GM19025 (cell line): Measurements from ENCODE around the gene TGDS.
A peak's percentile ranks its signal among the peaks of the same experiment; 100 is the strongest.
"Not testable (repeated sequence)": the region's sequence is repeated elsewhere in the genome, so short reads cannot be mapped to it uniquely, and the experiment has no call there.

Experiments used
- ATAC-seq: cut with Tn5 transposase; IDR thresholded peaks from one replicate; pipeline ENCODE4 v1.9.1; 2021; ENCODE audit warnings: mild to moderate bottlenecking, low read depth, moderate library complexity; ENCODE audit not compliant: unreplicated experiment

The TGDS gene, protein sequence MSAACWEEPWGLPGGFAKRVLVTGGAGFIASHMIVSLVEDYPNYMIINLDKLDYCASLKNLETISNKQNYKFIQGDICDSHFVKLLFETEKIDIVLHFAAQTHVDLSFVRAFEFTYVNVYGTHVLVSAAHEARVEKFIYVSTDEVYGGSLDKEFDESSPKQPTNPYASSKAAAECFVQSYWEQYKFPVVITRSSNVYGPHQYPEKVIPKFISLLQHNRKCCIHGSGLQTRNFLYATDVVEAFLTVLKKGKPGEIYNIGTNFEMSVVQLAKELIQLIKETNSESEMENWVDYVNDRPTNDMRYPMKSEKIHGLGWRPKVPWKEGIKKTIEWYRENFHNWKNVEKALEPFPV

DNA sequence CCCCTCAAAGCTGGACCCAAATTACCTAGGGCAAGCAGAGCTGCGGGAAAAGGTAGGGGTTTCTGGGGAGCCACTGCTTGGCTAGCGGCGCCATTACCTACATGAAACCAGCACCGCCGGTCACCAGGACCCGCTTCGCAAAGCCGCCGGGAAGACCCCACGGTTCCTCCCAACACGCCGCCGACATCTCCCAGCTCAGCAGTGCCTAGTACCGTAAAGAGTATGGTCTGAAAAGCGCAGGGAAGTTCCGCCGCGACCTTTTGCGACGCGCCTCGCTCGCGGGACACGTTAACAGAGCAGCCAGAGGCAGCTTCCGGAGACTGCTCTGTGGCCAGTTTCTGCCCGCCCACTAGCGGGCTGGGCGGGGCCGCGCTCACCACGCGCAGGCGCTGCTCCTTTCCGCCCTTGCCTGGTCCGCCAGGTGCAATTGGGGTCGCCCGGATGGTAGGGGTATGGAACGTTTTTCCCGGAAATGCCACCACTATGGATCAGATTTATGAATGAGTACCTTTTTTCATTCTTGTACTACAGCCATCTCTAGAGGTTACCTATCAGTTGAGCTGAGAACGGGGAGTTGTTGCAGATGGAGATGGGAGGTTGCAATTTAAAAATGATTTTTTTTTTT lies at the start of gene TGDS:
TSS of gene TGDS (minus strand) at position 203 of the 625 bp plus-strand sequence. CDS start at position 187, 16 bp downstream.
- ATAC-seq, result peak; percentile 98

DNA sequence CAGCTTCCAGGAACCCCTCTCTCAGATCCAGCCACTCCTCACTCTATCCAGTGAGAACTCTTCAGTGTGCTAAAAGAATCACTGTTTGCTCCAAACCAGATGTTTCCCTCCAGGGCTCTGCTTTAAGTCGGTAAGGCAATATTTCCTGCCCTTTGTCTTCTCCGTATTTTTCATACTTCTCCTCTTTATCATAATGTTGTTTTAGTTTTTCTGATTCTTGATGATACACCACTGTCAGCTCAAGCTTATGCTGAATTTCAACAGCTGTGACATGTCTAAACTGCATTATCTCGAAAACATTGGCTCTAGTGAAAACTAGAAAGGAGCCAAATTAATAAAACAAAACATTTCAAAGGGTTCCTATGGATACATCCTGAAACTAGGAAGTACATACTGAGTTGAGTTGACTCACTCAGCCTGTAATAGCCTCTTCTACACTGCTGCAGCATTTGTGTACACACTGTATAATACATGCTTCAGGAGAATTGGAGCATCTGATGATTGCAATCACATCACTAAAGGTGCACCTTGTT lies 45.5 kb upstream of the TGDS start:
- ATAC-seq, result no peak

DNA sequence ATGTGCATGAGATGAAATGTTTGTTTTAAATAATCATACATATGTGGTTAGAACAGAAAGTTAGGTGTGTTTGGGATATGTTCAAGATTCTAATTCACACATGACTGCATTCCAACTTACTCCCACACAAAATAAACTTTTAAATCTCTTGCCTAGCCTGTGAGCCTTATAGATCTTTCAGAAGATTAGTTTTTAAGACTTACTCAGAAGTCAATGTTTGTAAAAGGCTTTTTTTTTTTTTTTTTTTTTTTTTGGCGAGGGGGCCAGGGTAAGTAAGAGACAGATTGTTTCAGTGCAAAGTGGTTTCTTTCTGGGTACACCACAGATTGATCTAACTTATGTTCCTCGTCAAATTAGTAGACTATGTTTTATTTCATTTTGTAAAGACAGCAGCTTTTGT lies 44.8 kb upstream of the TGDS start:
- no peak for ATAC-seq

DNA sequence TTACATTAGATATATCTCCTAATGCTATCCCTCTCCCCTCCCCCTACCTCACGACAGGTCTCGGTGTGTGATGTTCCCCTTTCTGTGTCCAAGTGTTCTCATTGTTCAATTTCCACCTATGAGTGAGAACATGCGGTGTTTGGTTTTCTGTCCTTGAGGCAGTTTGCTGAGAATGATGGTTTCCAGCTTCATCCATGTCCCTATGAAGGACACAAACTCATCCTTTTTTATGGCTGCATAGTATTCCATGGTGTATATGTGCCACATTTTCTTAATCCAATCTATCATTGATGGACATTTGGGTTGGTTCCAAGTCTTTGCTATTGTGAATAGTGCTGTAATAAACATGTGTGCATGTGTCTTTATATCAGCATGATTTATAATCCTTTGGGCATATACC lies 41.7 kb upstream of the TGDS start:
- not testable (repeated sequence) for ATAC-seq

DNA sequence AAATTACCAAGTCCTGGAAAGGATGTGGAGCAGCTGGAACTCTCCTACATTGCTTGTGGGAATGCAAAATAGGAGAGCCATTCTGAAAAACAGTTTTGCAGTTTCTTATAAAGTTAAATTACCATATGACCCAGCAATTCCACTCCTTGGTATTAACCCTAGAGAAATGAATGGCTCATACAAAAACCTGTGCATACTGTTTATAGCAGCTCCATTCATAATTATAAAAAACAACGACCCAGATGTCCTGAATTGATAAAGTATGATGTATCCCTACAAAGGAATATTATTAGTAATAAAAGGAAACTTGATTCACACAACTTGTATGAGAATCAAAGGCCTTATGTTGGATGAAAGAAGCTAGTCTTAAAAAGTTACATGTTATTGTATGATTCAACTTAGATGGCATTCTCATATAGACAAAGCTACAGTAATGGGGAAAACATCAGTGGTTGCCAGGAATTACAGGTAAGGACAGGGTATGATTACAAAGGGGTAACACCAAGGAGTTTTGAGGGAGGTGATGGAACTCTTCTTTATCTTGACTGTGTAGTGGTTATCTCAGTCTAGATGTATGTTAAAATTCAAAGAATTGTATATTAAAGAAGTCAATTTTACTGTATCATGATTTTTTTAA lies 41.1 kb upstream of the TGDS start:
- no peak for ATAC-seq

DNA sequence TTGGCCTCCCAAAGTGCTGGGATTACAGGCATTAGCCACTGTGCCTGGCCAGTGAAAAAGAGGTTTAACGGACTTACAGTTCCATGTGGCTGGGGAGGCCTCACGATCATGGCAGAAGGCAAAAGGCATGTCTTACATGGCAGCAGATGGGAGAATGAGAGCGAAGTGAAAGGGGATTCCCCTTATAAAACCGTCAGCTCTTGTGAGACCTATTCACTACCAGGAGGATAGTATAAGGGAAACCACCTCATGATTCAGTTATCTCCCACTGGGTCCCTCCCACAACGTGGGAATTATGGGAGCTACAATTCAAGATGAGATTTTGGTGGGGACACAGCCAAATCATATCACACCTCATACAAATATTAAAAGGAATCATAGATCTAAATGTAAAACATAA lies 40.1 kb upstream of the TGDS start:
- not testable (repeated sequence) for ATAC-seq

DNA sequence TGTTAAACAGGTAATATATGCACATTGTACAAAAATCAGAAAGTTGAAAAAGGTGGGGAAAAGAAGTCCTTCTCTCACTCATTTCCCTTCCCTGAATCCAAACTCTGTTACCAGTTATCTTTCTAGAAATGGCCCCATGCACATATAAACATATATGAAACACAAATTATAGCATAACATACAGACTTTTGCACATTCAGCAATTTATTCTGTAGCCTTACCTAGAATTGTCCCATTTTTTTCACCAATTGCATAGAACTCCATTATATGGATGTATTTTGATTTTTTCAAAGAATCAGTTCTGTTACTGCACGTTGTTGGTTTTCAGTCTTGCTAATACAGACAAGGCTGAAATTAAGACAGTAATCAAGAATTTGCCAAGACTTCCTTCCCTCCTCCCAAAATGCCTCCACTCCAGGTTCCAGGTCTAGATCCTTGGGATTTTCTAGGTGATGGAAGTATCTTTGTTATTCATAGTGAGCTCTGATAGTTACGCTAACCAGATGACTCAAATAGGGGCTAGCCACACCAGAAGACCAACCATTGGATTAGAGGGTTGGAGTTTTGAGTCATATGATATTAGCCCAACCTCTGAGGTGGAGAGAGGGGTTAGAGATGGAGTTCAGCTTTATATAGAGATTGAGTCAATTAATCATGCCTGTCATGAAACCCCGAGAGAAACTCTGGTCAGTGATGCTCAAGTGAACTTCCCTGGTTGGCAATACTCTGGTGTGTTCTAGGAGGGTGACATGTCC lies 36.5 kb upstream of the TGDS start:
- ATAC-seq, result no peak

DNA sequence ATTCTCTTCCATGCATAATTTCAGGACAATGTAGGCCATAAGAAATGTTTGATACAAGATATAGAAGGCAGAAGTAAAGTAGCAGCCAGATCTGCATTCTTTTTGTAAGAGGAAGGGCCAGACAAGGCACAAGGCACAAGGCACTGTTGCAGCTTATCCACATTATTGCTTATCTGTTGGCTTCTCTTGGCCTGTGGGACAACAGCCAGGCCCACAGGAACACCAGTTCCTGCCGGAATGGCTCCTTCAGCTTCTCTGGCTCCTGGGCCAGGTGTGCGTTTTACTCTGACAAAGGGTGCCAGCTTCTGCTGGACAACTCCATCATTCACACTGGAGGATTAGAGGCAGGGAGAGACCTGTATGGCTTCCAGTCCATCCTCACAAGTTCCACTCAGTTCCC lies 34.9 kb upstream of the TGDS start:
- ATAC-seq, result no peak

DNA sequence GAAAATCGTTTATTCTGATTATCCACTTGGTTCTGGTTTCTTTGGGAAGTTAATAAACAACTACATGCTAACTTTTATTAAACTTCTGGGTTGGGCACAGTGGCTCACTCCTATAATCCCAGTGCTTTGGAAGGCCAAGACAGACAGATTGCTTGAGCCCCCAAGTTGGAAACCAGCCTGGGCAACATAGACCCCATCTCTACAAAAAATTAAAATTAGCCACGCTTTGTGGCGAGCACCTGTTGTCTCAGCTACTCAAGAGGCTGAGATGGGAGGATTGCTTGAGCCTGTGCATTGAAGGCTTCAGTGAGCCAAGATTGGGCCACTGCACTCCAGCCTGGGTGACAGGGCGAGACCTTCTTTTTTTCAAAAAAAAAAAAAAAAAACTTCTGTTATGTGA lies 27.4 kb upstream of the TGDS start:
- no peak for ATAC-seq

DNA sequence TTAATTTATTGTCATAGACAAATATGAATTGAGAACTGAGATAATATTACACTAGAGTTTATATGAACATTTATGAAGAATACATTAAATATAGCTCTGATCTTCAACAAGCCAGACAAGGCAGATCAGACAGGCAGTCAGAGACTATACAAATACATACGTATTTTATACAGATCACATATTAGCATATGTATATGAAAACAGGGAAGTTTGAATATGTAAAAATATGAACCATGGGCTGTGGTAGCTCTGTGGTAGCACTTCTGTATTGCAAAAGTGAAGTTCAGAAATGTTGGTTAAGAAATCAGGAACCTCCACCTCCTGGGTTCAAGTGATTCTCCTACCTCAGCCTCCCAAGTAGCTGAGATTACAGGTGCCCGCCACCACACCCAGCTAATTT lies 26.4 kb upstream of the TGDS start:
- ATAC-seq, result no peak

DNA sequence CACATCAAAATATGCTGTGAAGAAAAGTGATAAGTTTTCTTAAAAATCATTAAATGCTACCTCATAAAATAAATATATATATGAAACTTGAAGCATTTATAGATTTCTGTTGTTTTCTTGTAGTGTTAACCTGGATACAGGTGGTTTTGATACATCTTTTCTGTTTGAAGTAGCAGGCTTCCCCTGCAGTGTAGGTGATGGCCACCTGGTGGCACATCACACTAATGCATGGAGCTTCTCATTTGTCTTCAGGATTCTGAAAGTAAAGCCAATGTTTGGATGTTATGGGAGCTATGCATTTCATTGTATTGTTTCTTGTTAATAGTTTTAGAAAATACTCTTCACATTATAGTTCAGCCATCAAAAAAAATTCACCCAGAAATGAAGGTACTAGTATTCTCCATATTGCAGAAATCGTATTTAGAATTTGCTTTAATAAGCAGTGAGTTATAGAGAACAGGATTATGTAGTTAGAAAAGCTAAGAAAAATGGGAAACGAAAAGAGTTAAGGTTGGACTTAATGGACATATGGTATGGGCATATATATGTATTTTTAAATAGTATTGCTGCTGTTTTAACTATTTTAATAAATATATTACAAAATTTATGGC lies 24.4 kb upstream of the TGDS start:
- ATAC-seq, result no peak

DNA sequence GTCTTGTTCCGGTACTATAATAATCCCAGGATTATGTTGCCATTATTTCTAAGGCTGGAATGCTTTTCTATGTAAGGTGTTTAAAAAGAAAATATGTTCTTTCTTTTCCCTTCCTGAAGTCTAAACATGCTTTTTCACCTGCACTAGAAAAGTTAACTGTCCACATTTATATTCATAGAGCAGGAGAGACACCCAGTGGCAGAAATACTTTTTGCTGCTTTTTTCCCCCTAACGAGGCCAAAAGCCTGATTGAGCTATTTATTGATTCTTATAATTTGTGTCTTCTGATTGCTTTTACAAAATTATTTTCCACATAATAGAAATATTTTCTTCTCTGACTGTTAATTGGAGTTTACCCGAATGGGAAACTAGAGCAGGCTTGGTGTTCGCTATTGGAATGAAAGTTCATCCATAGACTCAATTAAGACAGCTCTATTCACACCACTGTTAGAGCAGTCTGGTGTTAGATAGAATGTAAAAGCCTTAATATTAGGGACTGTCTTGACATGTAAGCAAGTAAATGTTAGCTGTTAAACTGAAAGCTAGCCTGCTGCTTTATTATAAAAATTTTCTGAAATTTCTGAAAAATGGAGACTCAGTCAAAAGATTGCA lies 21.5 kb upstream of the TGDS start:
- no peak for ATAC-seq

DNA sequence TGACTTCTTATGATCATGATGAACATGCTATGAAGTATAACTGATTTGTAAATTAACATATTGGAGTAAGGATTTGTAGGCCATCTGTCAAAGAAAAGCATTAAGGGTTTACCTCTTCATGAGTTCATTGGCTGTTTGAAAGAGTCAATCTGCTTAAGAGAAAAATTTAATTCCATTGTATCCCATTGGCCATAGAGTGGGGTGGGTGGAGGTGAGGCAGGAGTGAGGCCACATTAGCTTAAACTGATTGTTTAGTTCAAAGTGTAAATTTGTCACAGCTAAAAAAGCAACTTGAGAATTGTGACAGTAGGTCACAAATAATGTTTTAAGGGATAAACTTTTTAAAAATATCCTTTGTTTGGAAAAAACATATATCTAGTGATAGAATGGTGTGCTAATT lies 17.1 kb upstream of the TGDS start:
- ATAC-seq, result no peak

DNA sequence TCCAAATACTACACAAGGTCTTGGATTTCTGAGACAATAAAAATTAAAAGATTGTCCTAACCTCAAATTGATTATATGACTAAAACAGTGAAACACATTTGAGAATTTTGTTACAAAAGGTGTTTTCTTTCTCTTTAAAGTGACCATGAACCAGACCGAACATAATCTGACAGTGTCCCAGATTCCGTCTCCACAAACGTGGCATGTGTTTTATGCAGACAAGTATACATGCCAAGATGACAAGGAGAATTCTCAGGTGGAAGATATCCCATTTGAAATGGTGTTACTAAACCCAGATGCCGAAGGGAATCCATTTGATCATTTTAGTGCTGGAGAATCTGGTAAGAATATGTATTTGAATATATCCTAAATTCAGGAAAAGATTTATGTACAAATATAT lies 16.1 kb upstream of the TGDS start:
- ATAC-seq, result no peak

DNA sequence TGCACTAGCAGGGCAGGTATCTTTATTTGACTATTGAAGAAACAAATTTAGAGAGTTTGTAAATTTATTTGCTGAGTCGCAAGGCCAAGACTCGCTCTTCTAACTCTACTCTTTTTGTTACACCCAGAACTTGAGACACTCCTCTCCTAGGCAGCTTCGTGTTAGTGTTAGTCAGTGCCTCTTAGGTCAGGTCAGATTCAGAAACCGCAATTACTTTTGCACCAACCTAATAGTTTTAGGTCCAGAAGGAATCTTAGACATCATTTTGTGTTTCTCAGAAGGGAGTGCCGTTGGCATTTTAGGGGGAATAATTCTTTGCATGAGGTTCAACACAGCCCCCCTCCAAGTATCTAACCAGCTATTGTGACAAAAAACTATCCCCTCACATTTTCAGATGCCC lies 14.5 kb upstream of the TGDS start:
- no peak for ATAC-seq

DNA sequence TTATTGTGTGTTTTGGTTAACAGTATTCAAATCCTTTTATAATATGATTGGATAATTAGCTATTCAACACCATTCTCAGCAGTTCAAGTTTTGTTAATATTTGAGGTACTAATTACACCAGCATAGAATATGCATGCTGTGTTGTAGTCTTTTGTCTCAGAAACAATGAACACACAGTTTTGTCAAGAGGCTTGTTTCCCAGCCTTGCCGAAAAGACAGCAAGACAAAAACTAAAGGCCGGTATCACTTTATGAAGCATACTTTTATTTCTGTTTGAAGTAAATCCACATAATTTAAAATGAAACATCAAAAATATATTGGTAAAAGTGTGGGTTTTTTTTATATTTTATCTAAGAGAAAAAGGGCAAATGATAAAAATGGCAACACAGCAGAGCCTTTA lies 13.2 kb upstream of the TGDS start:
- no peak for ATAC-seq

DNA sequence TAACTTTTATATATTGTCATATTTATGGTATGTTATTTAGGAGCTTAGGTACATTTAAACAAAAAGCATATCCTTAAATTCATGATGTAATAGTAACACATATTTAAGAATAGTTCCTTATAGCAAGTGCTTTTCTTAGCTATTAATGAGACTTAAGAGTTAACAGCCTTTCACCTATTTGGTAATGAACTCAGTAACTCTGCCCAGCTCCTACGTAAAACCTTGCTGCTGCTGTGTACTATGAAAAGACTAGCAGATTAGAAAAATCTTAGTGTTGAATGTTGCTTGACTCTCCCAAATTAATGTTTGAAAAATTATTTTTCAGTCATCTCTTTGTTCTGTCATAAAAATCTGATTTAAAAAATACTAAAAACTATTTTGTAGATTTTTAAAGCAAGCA lies 12.6 kb upstream of the TGDS start:
- ATAC-seq, result no peak

DNA sequence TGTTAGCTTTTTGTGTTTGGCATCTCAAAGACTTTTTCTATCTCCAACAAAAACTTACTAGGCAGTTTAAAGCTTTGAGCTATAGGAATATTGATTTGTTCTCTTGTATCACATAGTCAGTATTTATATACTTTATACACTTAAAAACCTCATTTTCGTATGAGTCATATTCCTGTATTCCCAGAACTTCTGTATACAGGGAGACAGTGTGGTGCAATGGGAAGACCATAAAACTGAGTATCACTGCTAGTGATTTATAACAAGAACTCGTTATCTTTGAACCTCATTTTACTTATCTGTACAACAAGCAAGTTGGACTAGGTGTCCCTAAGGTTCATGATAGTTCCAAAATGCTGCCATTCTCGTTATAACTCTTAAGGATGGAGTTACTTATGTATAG lies 12.0 kb upstream of the TGDS start:
- no peak for ATAC-seq

DNA sequence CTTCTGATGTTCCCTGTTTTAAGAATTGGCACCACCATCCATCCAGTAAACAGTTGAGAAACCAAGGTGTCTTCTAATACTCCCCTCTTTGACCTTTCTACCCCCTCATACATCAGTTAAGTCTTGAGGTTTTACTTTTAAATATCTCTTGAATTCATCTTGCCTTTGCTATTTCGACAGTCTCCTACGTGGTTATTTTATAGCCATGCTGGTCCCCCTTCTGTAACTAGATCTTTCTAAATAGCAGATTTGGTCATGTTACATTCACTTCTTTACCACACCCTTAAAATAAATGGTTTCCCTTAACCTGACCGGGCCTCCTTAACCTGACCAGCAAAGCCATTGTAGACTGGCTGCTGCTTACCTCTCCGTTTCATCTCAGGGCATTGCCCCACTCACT lies 11.1 kb upstream of the TGDS start:
- ATAC-seq, result no peak

DNA sequence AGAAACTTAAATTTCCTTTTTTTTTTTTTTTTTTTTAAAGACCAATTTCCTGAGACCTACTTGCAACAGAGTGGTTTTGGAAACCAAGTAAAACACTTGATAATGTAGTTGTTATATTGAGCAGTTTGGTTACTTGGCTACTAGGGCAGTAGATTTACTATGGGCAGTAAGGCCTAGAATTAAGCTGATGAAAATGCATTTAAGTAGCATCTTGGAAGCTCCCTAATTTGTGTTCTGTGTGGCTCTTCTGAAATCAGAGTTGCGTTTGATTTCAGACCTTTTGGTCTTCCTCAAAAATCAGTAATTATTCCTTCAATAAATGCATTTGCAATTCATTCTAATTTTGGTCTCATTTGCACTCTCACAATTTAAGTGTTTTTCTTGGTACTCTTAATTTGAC lies 6.5 kb upstream of the TGDS start:
- ATAC-seq, result no peak
